Right ventricle myocardium inferior (tissue), 1 donor: ENCODE data around the gene NEUROG3. TPM values are rescaled to one million over a fixed set of nuclear protein-coding genes. Genes with fewer than 3 reads are reported as not detected.

Experiments
- ATAC-seq: fragments of 200-7000 bp; cut with Tn5 transposase; one replicate; pipeline ENCODE4 v1.9.1; 2020; ENCODE audit warnings: mild to moderate bottlenecking, moderate library complexity
- DNase-seq: peaks from one replicate; pipeline ENCODE4 v3.0.0; 2021; ENCODE audit errors: missing footprints
- intact Hi-C: fragments of 100-400 bp; cut with DNase I; formaldehyde crosslinking; loops from one replicate; pipeline ENCODE4 v1.11.0; 2022
- long read RNA-seq: library from polyadenylated mRNA; unstranded; transcript quantifications from one replicate; pipeline ENCODE4 v2.0.0, GENCODE V29; 2021
- total RNA-seq: library from RNA; stranded (reverse); fragmentation: NEBNext Ultra II Directional; extraction: Animal tissue kit (Norgen Biotek cat#: 25700); gene quantifications from one replicate; pipeline ENCODE4 v1.2.1, GENCODE V29; 2021
- donor health status: DM: no; HTN: yes; CAD: no; lungs with severe emphysema.

The NEUROG3 gene
- not detected for total RNA-seq
- long read RNA-seq = 0 reads

- DNase-seq (no peak), ATAC-seq (peak; percentile 38)
- intact Hi-C loops = no loop called here
Measured at GRCh38 chr10:69573056-69573806, at the start of gene NEUROG3. Gene NEUROG3 (minus strand): TSS chr10:69573422. CDS start chr10:69573043, 379 bp downstream.

GRCh38 chr10:69620625-69621024 lies 47.4 kb upstream of the NEUROG3 start:
- ATAC-seq (no peak), DNase-seq (no peak)
- intact Hi-C loops = no loop called here

DNA sequence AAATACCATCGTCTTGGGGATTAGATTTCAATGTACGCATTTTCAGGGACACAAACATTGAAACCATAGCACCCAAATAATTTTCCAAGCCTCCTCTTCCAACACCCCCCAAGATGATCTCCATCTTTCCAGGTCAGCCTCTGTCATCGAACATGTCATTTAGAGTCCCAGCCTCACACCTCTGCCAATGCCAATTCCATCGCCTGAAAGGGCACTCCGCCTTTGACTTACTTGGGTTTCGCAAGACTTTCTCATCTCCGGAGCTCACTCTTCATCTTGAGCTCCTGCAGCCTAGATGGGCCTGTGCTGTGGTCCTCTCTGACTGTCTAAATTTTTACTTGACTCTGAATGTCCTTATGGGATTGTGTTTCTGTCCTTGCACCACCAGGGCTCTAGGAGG lies 46.4 kb upstream of the NEUROG3 start:
- intact Hi-C loops = no loop called here
- no peak for DNase-seq
- ATAC-seq = no peak

GRCh38 chr10:69618746-69619145 lies 45.5 kb upstream of the NEUROG3 start:
- intact Hi-C loops = no loop called here
- ATAC-seq = no peak

DNA sequence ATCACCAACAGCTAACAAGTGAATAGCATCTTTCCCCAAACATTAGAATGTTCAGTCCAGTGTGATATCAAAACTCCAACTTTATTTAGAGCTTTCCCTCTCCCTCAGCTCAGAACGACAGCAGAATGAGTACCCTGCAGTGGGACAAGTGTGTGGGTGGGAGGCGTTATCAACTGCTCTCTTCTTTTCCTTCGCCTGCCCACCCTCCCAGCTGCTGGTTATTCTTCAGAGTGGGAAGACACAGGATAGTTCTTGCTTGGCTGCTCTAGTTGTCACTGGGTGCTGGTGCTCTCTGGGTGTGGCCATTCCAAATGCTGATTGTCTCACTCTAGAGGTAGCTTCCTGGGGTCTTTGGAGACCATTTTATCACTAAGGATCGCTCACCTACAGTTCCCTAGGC lies 43.1 kb upstream of the NEUROG3 start:
- intact Hi-C loops = no loop called here
- DNase-seq = no peak
- ATAC-seq = no peak

More at GRCh38 chr10:69618746-69619145, 45.5 kb upstream of the NEUROG3 start:
- no peak for DNase-seq

DNA sequence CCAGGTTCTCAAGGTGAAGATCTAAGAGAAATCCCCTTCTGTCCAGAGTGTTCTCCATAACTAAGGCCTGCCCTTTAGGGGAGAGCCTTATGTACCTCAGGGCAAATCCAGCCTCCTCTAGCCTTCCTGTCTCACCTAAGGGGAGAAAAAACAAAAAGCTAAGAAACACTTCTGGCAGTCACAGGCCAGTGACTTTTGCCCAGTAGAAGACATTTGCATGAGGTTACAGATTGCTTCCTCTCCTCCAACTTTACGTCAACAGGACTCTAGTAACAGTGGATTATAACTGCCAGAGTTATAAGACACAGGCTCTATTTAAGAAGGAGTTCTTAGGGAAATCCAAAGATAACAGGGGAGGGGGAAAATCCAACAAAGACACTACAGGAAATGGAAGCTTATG lies 40.9 kb upstream of the NEUROG3 start:
- DNase-seq (no peak), ATAC-seq (no peak)
- intact Hi-C loops = no loop called here

DNA sequence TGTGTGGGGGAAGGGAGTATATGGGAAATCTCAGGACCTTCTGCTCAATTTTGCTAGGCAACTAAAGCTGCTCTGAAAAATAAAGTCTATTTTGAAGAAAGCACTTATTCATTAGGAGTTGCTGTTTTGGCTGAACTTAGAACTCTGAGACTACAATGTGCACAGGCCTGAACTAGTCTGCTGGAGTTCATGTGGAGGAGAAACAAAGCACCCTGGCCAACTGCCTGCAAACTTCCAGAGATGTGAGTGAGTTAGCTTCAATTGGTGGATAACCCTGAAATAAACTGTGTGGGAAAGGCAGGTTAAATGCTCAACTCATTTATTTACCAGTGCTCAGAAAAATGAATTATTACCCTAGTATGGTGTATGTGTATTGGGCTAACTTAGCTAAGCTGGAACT lies 39.5 kb upstream of the NEUROG3 start:
- ATAC-seq = no peak
- intact Hi-C loops = no loop called here
- no peak for DNase-seq

DNA sequence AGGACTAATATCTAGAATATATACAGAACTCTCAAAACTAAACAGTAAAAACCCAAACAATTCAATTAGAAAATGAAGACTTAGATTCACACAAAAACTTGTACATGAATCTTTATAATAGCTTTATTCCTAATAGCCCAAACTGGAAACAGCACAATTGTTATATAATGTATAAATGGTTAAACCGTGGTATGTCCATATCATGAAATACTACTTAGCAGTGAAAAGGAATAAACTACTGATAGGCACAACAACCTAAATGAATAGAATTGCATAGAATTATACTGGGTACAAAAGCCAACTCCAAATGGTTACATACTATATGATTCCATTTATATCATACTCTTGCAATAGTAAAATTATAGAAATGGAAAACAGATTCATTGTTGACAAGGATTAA lies 35.9 kb upstream of the NEUROG3 start:
- ATAC-seq (no peak), DNase-seq (no peak)
- intact Hi-C loops = no loop called here

DNA sequence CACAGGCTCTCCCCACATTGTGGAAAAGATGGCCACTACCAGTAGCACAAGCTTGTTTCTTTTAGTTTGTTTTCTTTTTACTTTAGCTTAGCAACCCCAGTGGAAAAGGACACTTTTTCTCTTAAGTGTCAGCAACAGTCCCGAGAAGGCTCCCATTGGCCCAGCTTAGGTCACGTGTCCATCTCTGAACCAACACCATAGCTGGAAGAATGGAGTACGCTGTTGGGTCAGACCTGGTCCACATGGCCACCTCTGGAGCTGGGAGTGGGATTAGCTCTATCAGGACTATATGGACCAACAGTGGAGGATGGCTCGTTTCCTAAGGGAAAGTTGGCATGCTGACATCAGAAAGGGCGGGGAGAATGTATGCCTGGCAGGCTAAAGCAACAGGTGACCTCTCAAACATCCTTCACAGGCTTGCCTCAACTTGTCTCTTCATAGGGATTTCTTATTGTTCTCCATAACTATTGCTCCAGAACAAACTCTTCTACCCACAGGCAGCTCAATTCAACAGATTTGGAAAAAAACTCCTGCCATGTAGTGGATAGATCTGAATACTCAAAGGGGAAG lies 27.6 kb upstream of the NEUROG3 start:
- no peak for ATAC-seq
- no peak for DNase-seq
- intact Hi-C loops = no loop called here

DNA sequence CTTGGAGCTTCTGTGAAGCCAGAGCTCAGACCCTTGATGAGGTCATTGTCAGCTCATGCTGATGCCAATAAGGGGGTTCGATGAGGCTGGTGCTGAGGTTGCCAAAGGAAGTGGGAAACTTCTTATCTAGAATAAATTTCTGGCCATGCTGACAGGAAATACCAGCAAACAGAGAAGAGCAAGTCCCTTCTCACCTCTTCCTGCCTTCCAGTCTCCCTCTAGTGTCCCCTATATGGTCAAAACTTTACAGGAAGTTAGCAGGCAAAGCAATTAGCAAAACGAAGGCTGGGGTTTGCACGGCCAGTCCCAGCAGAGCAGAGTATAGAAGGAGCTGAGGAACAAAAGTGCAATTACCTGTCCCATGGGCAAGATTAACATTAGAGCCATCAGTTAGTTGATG lies 15.1 kb upstream of the NEUROG3 start:
- DNase-seq (no peak), ATAC-seq (no peak)
- intact Hi-C loops = no loop called here

DNA sequence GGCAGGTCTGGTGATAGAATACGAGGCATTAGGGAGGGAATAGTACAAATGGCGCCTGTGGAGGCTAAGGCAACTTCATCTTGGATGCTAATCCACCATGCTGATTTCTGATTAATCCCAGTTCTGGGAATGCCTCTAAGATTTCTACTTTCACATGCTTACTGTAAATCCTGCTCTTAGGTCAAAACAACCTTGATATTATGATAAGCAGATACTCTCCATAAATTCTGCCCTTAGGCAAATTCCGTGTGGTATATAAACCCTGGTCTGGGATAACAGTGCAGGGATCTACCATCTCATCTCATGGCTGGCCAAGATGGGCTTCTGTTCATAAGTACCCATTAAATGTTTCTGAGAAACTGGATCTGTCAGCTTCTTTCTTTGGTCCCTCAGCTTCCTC lies 11.4 kb upstream of the NEUROG3 start:
- intact Hi-C loops = no loop called here
- DNase-seq (no peak), ATAC-seq (no peak)

DNA sequence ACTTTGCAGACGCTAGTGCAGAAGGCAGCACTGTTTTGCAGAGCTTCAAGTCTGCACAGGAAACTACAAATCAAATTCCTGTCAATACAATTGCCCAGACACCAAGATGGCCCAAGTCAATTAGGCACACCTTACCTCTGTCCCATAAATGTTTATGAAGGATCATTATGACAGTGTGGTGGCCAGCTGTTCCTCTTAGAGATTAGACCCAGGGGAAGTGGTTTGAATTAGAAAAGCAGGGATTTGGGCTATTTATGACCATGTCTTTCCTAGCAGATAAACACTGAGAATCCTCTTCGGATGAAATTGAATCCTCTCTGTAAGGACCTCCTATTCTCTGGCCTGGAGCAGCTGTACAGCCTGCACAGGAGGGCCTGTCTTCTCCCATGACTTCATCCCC lies 9.9 kb upstream of the NEUROG3 start:
- intact Hi-C loops = no loop called here

GRCh38 chr10:69580435-69580834 lies 7.2 kb upstream of the NEUROG3 start:
- DNase-seq (no peak), ATAC-seq (no peak)
- intact Hi-C loops = no loop called here

More for the DNA sequence above, 9.9 kb upstream of the NEUROG3 start:
- DNase-seq = no peak
- no peak for ATAC-seq

DNA sequence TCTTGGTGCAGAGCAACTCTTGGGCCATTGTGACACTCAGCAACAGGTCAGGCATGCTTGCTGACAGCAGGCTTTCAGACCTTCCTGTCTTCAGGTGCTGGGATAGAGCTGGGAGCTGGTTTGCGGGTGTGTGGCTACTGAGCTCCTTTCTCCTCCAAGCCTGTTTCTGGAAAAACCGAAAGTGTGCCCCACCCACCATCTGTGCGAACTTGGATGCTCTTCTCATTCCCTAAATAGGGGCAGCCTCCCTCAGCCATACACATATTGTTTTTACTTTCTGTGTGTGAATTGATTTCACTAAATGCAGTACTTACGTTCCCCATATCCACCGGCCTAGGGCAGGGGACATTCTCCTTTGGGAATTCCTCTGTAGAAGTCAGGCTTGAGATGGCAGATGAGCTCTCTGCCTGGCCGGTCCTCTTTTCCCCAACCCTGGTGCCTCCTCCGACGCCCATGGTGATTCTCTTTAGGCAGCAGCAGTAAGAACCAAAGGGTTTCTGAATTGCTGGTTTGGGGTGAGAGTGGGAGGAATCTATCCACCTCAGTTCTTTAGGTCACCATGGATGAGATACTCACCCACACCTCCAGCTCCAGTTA lies 6.3 kb upstream of the NEUROG3 start:
- intact Hi-C loops = no loop called here

DNA sequence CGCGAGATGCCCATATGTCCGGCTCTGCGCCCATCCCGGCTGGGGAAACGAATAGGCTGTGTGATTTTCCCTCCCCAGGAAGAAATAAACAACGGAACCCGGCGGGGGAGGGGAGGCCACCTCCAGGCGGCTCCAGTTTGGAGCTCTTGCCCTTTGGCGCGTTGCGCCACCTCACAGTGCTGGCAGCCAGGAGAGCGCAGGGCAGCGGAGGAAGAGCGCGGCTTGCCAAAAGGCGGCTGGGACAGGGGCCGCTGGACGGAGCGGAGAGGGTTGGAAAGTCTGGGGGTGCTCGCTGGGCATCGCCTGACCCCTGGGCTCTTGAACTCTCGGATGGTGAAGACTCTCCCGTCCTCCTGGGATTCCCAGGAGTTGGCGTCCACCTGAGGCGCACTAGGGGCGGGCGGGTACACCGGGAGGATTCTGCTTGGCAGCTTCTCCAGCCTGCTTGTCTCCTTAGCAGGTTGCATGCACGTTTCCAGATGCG lies 5.3 kb upstream of the NEUROG3 start:
- intact Hi-C loops = no loop called here
- ATAC-seq = no peak
- DNase-seq = no peak

More for the DNA sequence above, 6.3 kb upstream of the NEUROG3 start:
- ATAC-seq (no peak), DNase-seq (no peak)

DNA sequence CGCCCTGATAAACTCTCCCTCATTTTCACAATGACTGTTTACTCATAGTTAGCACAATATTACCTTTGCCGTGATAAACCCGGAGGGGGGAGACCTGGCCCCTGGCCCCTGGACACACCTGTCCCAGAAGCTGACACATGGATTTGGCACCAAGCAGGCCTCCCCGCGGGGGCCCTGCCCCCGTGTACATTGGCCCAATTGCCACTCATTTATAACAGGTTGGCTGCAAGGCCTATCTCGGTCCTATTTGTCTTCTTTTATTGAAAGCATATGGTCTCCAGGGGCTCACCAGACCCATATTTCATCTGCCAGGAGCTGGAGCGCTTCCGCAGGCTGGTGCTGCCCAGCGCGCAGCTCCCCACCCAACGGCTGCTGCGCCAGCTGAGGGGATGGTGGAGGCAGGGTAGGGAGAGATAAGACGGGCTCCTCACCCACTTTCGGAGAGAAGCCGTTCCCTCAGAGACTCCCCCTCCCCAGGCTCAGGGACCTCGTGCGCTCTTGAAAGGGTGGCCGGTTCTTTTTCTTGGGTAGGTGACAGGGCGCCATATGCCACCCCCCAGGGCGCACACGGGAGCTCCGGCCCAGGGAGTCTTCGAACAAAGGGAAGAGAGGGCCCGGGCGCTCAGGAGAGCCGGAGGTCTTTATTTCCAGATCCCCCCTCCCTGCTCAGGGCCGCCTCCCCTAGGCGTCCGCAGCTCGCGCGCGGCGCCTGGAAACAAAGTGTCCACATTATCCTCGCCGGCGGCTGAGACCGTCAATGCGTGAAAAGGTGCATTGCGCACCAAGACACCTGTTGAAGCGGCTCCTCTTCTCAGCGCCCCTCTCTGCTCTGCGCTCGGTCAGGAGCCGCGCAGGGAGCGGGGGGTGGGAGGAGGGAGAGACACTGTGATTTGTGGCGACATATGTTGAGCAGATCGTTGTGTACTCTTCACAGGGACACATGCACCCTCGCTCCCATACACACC lies 4.3 kb upstream of the NEUROG3 start:
- DNase-seq (no peak), ATAC-seq (no peak)
- intact Hi-C loops = no loop called here

GRCh38 chr10:69576334-69577011 lies 3.3 kb upstream of the NEUROG3 start:
- intact Hi-C loops = no loop called here
- no peak for DNase-seq
- no peak for ATAC-seq

GRCh38 chr10:69575164-69575722 lies 2.0 kb upstream of the NEUROG3 start:
- ATAC-seq = no peak
- no peak for DNase-seq
- intact Hi-C loops = no loop called here
